IPS-NIHi11 (cell line): ENCODE measurements around the gene ITGB6.
"Not testable (repeated sequence)": the region's sequence is repeated elsewhere in the genome, so short reads cannot be mapped to it uniquely, and the experiment has no call there.

Experiments
- DNase-seq: peaks from one replicate; pipeline ENCODE4 v3.0.0; 2012; ENCODE audit warnings: mixed read lengths, low spot score

The ITGB6 gene

DNA sequence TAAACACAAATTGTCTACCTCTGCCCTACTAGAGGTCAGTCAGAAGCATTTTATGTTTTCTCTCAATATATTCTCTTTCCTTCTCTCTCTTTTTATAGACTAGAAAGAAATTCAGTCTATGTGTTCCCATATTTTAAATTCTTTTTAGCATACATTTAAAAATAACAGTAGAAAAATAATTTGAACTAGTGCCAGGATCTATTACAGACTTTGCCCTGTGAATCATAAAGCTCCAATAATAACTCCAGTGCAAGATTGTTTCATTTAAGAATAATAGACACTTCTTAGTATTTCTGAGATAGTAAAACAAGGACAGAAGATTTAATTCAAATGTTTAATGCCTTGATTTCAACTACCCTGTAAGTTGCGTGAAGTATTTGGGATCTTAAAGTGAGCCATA lies 60.1 kb downstream of the ITGB6 start:
- no peak for DNase-seq

DNA sequence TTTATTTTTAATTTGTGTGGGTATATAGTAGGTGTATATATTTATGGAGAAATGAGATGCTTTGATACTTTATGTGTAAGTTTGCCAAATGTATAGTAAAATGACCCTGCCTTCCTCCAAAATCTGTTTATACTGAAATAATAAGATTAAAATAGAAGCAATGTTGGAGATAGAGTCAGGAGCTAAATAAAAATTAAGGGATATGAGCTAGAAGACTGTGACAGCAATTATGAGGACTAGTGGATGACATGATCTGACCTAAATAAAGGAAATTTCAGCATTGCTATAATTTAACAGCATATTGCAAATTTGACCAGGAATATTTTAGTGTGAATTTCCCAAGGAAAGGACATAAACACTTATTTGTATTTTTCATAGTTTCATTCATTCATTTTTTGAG lies 60.7 kb downstream of the ITGB6 start:
- no peak for DNase-seq

DNA sequence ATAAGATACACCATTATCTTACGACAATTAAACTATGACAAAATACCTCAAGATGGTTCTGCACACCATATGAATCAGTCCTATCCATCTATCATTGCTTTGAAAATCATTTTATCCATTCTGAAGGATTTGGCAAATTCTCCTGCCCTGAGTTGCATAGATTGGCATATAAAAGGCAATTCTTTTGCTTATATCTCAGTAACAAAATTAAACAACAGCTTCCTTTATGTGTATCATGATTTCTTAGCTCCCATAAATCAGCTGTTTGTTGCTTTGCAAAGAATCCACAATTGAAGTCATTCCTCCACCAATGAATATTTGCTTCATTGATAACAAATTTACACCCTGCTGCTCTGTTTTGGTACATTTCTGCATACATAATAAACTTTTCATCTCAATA lies 61.7 kb downstream of the ITGB6 start:
- DNase-seq: no peak

DNA sequence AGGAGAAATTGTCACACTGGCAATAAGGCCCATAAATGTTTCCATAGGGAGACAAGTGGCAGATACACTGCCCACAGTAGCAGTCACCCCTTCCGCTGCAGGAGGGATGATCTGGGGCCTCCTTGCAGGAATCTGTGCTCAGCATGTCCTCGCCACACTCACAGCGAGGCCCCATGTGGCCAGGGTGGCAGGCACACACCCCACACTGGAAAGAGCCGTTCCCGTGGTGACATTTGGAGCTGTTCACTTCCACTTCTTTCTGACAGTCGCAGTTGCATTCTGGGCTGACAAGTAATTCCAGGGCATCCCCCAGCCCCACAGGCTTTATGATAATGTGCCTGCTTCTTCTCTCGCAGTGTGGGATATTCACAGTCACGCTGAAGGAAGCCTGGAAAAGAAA lies 62.6 kb downstream of the ITGB6 start:
- no peak for DNase-seq

DNA sequence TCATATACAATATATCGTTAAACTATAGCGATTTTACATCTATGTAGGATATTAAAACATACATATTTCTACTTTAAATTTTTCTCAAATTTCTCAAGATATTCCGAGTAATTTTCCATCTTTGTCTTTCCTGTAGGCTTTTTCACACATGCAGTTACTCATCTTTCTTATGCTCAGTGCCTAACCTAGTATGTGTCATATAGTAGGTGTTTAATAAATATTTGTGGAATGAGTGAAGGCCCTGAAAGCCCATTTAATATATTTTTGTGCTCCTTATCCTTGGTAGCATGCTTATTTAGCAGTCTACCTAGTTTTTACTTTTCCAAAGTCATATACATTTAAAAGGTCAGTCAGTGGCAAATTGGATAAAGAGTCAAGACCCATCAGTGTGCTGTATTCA lies 67.3 kb downstream of the ITGB6 start:
- no peak for DNase-seq

DNA sequence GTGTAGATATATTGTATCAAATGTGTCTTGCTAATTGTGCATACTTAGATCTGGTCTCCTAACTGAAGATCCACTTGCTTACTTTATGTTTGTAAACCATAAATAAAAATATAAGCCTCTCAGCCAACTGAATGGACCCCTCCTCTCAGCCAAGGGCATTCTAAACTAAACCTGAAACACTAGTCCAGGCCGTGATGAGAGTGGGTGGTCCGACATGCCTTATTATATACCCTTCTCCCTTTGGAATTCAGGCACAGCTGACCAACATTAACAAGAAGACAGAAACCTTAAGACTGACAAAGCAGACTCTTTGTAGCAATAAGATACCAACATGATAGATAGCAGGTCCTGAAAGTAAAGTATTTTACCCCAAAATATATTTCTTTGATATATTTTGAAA lies 73.3 kb downstream of the ITGB6 start:
- no peak for DNase-seq

DNA sequence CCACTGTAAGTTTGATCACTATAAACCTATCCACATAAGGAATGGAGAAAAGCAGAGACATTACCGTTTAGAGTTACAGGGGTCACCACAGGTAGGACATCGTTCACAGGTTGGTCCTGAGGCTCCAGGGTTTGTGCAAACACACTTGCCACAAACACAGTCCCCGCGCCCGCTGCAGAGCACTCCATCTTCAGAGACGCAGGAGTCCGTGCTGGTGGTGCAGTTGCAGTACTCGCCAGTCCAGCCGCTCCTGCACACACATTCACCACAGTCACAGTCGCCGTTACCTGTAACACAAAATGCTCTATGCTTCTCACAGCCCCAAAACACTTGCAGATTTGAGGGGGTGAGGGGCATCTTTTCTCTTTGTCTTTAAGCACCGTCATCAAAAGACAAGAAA lies 73.8 kb downstream of the ITGB6 start:
- DNase-seq: no peak

DNA sequence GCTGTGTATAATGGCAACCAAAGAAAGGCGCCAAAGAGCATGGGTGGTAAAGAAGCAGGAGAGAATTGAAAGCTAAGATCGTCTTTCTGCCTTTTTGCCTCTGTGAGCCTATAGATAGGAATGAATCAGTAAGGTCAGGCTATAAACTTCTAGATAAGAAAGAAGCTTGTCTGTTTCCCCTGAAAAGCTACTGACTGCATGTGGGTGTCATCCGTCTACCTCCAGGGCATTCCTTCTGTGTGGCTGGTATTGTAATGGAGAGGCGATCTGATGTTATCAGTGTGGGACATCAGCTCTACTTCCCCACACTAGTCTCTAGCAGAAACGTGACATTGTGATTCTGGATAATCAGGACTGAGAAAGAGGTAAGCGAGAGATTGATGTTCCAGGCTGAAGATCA lies 74.2 kb downstream of the ITGB6 start:
- no peak for DNase-seq

DNA sequence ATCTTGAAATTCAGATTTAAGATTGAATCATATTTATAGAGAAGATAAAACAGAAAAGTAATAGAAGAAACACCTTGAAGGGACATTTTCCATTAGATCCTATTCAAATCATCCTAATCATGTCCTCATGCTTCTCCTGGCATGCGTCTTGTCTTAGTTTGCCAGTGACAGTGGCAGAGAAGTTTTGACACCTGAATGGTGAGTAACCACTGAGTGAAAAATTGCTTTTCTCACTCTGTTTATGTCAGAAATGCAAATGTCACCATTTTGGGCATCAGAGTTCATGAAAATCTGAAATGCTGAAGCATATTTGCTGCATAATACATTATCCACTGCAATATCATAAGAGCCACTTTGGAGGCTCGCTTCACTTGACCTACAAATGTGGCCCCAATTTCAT lies 74.7 kb downstream of the ITGB6 start:
- no peak for DNase-seq

DNA sequence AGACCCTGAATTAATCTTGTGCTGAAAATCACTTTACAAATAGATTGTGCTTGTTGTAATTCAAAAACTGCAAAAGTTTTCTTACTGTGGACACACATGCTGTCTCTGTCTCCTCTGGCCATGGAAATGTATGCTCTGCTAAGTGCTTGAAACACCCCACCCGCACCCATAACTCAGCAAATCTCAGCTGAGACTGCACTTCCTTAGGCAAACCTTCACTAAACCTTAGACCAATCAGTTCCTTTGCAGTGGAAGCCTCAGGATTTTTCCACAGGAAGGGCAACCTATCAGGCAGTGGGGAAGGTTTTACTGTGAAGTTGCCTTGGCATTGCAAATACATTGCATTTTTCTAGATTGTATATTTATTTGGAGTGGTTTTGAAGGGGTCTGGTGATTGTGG lies 75.5 kb downstream of the ITGB6 start:
- no peak for DNase-seq

DNA sequence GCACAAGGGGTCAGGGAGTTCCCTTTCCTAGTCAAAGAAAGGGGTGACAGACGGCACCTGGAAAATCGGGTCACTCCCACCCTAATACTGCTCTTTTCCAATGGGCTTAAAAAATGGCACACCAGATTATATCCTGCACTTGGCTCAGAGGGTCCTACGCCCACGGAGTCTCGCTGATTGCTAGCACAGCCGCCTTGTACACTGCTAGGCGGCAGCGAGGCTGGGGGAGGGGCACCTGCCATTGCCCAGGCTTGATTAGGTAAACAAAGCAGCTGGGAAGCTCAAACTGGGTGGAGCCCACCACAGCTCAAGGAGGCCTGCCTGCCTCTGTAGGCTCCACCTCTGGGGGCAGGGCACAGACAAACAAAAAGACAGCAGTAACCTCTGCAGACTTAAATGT lies 85.4 kb downstream of the ITGB6 start:
- DNase-seq: not testable (repeated sequence)

DNA sequence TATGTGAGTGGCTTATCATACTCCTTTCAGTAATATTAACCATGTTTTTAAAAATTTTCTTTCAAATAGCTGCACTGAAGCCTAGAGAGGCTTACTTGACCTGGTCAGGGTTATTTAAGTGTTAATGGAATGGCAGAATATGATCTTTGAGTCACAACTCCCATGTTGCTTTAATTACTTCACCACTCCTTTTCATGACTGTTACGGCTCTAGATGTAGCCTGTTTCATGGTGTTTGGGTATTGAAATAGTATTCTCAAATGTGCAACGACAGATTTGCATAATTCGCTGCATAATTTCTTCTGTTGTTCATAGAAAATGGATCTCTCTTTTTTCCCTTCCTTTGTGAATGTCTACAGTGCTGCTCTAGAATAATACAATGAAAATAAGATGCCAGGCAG lies 86.1 kb downstream of the ITGB6 start:
- no peak for DNase-seq

DNA sequence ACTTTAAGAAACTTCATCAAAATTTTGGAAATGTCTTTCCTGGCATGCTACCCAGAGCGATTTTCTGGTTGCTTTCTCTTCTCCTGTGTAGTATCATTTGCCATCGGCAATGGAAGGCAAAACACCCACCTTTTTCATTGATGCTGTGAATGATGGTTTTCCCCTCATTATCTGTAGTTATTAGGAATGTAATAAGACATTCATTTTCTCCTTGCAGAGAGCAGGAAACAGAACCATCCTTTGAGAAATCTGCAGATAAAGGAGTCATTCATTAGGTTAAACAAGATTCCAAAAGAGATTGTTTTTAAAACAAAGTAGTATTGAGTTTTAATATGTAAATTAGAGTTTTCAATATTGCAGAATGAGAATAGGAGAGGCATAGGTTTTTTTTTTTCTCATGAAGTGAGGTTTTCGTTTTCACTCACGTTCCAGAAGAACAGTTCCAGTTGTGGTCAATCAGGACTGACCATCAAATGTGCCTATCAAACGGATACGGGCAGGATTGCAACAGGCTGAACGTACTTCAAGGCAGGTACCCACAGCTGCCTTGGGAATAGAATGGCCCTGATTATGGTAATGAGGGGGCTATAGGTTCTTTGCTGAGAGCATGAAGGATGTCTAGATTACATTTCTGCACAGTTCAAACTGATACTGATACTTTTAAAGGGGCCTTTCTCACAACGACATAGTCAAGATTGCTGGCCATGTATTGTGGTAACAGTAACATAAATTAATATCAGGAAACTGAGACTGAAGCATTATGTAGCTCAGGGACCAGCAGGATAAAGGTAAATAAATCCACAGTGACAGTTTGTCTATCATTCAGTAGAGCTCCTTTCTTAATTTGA lies 87.9 kb downstream of the ITGB6 start:
- DNase-seq: no peak

DNA sequence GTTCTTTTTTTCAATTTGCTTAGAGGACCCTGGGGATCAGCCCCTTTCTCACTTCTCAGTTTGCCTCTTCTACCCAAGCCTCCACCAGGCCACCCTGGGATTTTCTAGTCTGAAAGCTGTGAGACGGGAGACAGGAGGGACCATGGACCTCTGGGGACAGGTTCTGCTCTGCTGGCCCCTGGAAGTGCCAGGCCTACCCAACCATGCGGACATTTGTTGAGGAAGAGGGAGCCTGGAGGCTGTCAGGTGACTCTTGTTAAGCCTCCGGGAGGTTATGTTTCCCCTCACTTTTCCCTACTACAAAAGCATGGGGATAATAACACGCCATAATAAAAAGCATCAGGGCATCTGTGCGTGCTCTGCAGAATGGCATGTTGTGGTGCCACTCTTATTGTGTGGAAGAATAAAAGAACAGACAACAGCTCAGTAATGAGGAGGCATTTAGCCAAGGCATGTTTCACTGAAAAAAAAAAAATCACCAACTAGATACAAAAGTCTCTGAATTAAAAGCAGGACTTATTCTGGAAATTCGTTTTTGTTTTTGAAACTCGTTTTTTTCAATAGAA lies 89.3 kb downstream of the ITGB6 start:
- DNase-seq: no peak

DNA sequence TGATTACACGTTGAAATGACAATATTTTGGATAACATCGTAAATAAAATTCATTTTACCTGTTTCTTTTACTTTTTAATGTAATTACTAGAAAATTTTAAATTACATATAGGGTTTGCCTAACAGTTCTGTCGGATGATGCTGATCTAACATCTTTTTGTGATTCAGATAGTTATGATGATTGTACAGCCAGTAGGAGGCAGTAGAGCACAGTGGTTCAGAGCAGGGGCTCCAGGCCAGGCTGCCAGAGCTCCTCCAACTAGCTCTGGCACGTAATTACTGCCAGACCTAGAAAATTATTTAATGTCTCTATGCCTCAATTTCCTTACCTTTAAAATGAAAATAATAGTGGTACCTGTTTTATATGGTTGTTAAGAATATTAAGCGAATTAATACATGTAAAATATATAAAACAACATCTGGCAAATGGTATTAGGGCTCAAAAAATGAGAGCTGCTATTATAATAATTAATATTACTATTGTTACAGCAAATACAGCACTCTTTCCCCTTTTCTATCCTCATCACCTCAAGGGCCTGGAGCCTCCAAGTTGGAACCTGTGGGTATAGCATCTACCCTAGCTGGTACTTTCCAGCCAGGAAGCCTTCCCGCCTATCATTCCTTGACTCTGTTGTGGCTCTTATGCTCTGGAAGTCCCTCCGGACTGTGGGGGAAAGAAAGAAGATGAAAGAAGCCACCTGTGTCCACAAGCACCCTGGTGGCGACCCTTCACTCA lies 90.0 kb downstream of the ITGB6 start:
- peak; percentile 78 for DNase-seq

DNA sequence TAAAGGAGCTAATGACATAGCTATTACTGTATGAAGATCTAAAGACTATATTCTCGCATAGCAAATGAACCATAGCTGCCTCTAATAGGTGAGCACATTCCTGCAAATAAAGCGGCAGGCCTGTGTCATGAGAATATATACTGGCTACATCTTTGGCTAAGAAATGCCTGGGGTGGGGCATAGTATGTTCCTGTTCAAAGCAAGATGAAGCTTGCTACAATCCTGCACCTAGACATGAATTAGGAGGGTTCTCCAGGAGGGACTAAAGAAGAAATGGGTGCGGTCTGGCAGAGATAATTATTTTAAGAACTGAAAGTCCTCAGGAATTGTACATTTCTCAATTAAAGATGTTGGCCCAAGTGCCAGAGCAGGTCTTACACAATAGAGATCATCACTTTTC lies 90.8 kb downstream of the ITGB6 start:
- DNase-seq: no peak

DNA sequence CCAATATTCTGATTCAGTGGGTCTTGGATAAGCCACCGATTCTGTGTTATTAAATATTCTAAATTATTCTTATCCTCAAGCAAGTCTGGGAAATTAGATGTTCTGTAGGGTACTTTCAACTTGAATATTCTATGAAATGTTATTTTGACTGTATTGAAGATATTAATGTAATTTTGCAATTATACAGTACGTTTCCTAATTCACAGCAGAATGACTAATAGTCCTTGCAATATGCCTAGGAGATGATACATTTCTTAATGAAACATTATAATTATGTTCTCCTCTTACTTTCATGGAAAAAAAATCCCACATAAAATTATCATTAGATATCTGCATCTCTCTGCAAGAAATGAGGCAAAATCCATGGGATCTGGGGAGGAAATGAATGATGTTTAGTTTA lies 91.4 kb downstream of the ITGB6 start:
- no peak for DNase-seq

DNA sequence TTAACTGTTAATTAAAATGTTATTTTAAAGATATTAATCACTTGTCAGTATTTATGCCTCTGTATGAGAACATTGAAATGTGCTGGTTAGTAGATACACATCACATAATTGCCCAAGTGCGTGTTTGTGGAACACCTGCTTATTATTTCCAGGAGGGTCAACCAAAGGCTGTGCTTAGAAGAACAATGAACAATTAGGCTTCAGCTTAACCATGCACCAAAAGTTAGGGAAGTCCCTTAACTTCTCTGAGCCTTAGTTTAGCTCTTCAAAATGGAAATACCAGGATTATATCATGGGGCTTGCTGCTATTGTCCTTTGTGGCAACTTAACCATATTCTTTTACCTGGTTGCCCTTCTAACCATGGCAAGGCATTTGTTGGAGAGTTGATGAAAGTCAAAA lies 94.7 kb downstream of the ITGB6 start:
- DNase-seq: no peak

DNA sequence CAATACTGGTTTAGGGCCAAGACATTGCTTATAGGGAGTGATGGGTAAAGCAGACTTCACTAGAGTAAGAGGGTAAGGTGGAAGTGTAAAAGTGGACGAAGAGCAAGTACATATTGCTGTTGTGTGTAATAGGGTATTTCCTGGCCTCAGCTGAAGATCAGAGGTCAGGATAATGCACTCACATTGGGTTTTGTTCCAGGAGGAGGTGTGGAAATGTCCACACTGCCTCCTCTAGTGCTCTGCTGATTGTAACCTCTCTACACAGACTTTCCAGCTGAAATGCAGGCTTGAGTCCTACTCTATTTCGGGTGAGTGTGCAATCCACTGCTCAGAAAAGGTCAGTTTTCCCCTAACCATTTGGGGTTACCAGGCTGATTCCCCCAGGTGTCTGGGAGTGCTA lies 96.0 kb downstream of the ITGB6 start:
- DNase-seq: no peak

DNA sequence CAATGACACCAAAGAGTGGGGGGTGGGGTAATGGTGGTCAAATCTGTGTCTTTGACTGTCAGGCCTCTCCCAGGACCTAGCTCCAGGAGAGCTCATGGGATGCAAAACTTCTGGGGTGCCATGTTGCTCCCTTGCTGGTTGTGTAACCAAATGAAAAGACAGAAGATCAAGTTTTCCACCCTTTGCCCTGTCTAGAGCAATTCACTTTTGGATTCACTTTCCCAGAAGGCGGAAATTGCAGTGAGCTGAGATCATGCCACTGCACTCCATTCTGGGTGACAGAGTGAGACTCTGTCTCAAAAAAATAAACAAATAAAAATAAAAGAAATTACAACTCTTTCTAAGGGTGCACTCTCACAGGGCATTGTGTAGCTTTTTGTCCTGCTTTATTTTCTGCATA lies 102.7 kb downstream of the ITGB6 start:
- DNase-seq: no peak

DNA sequence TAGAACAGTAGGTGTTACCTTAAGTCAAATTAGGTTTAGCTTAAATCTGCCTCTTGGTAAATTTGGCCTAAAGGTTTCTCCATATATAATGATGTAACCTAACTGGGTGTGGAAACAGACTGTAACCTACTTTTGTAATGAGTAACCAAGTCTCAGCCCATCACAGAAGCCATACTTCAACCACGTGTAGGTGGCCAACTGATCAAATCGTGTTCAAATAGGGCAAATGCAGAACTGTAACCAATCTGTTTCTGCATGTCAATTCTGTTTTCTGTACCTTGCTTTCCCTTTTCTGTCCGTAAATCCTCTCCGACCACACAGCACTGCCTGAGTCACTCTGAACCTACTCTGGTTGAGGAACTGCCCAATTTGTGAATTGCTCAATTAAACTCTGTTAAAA lies 103.7 kb downstream of the ITGB6 start:
- DNase-seq: no peak

DNA sequence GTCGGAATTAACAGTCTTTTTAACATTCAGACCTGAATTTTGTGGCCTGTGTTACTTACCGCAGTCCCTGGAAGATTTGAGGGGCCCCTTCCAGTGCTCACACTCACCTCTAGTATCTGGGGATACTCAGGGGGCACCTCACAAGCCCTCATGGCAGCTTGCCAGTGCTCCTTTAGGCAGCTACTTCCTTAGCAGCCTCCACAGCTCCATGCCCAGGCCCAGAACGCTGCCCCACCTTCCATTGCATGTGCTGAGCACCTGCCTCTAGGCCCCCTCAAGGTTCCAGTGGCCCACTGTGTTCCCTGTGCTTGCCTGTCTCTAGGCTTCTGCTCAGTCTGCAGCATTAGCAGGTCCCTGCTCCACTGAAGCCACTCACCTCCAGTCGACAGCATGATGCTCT lies 107.6 kb downstream of the ITGB6 start:
- no peak for DNase-seq

DNA sequence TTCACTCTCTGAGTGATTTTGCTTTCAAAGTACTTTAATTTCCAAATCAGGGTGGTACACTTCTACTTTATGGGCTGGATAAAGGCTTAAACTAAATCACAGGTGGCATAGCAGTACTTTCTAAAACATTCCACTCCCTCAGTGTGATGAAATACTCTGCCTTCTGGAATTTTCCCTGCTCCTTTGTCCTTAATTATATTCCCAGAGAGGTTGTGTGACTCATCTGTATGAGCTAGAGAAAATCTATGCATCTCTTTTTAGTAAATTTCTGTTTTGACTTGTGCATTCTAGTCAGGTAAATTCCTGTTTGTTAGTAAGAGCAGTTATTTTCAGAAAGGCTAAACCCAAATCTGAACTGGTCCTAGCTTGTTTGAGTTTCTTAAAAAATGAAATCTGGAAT lies 108.7 kb downstream of the ITGB6 start:
- no peak for DNase-seq
